HG03280 (cell line): Measurements from ENCODE around the gene PRAMEF15.
"Not testable (repeated sequence)": the region's sequence is repeated elsewhere in the genome, so short reads cannot be mapped to it uniquely, and the experiment has no call there.

ENCODE experiments used
- ATAC-seq: cut with Tn5 transposase; IDR thresholded peaks from one replicate; pipeline ENCODE4 v1.9.1; 2021; ENCODE audit warnings: mild to moderate bottlenecking, moderate library complexity; ENCODE audit not compliant: unreplicated experiment

PRAMEF15 gene

GRCh38 chr1:13315281-13315680 lies at the start of gene PRAMEF15:
Gene PRAMEF15, plus strand, starts transcription at chr1:13315581. Its CDS starts 2,827 bp downstream, at chr1:13318408.
- not testable (repeated sequence) for ATAC-seq

- ATAC-seq = not testable (repeated sequence)
These were observed 38.4 kb upstream of the PRAMEF15 start for GRCh38 chr1:13277016-13277415.

- ATAC-seq = not testable (repeated sequence)
These were observed 35.8 kb upstream of the PRAMEF15 start for GRCh38 chr1:13279617-13280016.

GRCh38 chr1:13285037-13285436 lies 30.3 kb upstream of the PRAMEF15 start, which contains the start of gene PRAMEF8:
Gene PRAMEF8, minus strand, starts transcription at chr1:13285137. Its CDS starts 1,046 bp downstream, at chr1:13284091.
- not testable (repeated sequence) for ATAC-seq

- ATAC-seq = not testable (repeated sequence)
These were observed 26.4 kb upstream of the PRAMEF15 start for GRCh38 chr1:13289030-13289429.

GRCh38 chr1:13297216-13297931 lies 18.0 kb upstream of the PRAMEF15 start:
- not testable (repeated sequence) for ATAC-seq

- not testable (repeated sequence) for ATAC-seq
These were observed 16.7 kb upstream of the PRAMEF15 start for GRCh38 chr1:13298699-13299098.

- not testable (repeated sequence) for ATAC-seq
These were observed 13.2 kb upstream of the PRAMEF15 start for GRCh38 chr1:13302197-13302596.

GRCh38 chr1:13303239-13303638 lies 12.1 kb upstream of the PRAMEF15 start, which contains the start of gene PRAMEF33:
Gene PRAMEF33, plus strand, starts transcription at chr1:13303539. Its CDS starts 2,416 bp downstream, at chr1:13305955.
- not testable (repeated sequence) for ATAC-seq

GRCh38 chr1:13342496-13342895 lies 27.1 kb downstream of the PRAMEF15 start:
- ATAC-seq = not testable (repeated sequence)

GRCh38 chr1:13347034-13347433 lies 31.7 kb downstream of the PRAMEF15 start, which contains the start of gene PRAMEF14:
Gene PRAMEF14, minus strand, starts transcription at chr1:13347134. Its CDS starts 1,820 bp downstream, at chr1:13345314.
- ATAC-seq = not testable (repeated sequence)

- ATAC-seq = not testable (repeated sequence)
These were observed 38.1 kb downstream of the PRAMEF15 start for GRCh38 chr1:13353476-13353875.

GRCh38 chr1:13354475-13354874 lies 39.1 kb downstream of the PRAMEF15 start:
- not testable (repeated sequence) for ATAC-seq

GRCh38 chr1:13356774-13357173 lies 41.4 kb downstream of the PRAMEF15 start:
- ATAC-seq = not testable (repeated sequence)

- not testable (repeated sequence) for ATAC-seq
These were observed 47.0 kb downstream of the PRAMEF15 start for GRCh38 chr1:13362364-13362763.

- ATAC-seq = not testable (repeated sequence)
These were observed 49.5 kb downstream of the PRAMEF15 start for GRCh38 chr1:13364928-13365327.

- not testable (repeated sequence) for ATAC-seq
These were observed 51.2 kb downstream of the PRAMEF15 start for GRCh38 chr1:13366536-13366935.

GRCh38 chr1:13368544-13368943 lies 53.2 kb downstream of the PRAMEF15 start:
- ATAC-seq = not testable (repeated sequence)
